ENCODE data around the gene TKT. TPM values are rescaled to one million over a fixed set of nuclear protein-coding genes. Genes with fewer than 3 reads are reported as not detected.

The TKT gene
- total and polyA plus RNA-seq, 2 of the 13 experiments (the other 11 are each of a cell fraction or from before 2014, with no cell fraction given) = 150 to 238 TPM

DNA sequence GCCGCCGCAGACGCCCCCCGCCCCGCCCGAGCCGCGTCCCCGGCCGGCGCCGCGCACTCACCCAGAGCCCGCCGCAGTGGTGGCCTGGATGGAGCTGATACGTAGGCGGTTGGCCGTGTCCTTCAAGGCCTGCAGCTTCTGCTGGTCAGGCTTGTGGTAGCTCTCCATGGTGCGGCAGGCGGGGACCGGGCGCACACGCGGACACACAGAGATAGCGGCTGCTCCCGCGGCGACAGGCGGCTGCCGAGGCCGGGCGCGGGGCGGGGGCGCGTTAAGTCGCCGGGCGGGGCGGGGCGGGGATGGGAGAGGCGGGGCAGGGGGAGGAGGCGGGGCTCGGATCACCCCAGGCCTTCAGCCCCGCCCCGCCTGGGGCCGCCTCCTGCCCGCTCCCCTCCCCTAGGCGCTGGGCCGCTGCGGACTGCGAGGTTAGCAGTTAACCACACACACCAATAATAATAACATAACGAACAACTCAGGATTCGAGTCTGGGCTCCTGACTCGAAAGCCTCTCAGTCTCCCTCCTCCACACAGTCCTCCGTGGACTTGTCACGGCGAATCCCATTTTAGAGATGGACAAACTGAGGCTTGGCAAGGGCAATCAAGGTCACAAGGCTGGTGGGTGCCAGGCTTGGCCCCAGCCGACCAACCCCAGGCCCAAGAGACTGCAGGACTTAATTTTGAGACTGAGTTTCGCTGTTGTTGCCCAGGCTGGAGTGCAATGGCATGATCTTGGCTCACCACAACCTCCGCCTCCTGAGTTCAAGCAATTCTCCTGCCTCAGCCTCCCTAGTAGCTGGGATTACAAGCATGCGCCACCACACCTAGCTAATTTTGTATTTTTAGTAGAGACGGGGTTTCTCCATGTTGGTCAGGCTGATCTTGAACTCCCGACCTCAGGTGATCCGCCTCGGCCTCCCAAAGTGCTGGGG lies at the start of gene TKT (continued):
- TF ChIP-seq, protein P1, sequence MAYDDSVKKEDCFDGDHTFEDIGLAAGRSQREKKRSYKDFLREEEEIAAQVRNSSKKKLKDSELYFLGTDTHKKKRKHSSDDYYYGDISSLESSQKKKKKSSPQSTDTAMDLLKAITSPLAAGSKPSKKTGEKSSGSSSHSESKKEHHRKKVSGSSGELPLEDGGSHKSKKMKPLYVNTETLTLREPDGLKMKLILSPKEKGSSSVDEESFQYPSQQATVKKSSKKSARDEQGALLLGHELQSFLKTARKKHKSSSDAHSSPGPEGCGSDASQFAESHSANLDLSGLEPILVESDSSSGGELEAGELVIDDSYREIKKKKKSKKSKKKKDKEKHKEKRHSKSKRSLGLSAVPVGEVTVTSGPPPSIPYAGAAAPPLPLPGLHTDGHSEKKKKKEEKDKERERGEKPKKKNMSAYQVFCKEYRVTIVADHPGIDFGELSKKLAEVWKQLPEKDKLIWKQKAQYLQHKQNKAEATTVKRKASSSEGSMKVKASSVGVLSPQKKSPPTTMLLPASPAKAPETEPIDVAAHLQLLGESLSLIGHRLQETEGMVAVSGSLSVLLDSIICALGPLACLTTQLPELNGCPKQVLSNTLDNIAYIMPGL (CRISPR knock-in tag; IDR thresholded peaks at IDR 0.05; ENCODE audit: borderline replicate concordance in 1 of 2, low read depth in 1 of 2) = peak in 1 of 2 experiments; percentile 67; a peak in 3 of 4 replicates
- no peak for TF ChIP-seq MTF1 (CRISPR knock-in tag; IDR thresholded peaks at IDR 0.05)
- TF ChIP-seq ZNF350 (CRISPR knock-in tag; IDR thresholded peaks at IDR 0.05; ENCODE audit: borderline replicate concordance, low read depth) = no peak; the same call in 1 of the 2 replicates
- TF ChIP-seq, protein P2, sequence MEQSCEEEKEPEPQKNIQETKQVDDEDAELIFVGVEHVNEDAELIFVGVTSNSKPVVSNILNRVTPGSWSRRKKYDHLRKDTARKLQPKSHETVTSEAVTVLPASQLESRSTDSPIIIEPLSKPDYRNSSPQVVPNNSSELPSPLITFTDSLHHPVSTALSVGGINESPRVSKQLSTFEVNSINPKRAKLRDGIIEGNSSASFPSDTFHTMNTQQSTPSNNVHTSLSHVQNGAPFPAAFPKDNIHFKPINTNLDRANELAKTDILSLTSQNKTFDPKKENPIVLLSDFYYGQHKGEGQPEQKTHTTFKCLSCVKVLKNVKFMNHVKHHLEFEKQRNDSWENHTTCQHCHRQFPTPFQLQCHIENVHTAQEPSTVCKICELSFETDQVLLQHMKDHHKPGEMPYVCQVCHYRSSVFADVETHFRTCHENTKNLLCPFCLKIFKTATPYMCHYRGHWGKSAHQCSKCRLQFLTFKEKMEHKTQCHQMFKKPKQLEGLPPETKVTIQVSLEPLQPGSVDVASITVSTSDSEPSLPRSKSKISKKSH (CRISPR knock-in tag; IDR thresholded peaks at IDR 0.05; ENCODE audit: borderline replicate concordance) = no peak
- TF ChIP-seq FOXP1 (IDR thresholded peaks at IDR 0.05) = no peak
- no peak for TF ChIP-seq FOXP1 (CRISPR knock-in tag; IDR thresholded peaks at IDR 0.05)
- TF ChIP-seq SNAPC2 (CRISPR knock-in tag; IDR thresholded peaks at IDR 0.05) = no peak
- TF ChIP-seq, protein P3, sequence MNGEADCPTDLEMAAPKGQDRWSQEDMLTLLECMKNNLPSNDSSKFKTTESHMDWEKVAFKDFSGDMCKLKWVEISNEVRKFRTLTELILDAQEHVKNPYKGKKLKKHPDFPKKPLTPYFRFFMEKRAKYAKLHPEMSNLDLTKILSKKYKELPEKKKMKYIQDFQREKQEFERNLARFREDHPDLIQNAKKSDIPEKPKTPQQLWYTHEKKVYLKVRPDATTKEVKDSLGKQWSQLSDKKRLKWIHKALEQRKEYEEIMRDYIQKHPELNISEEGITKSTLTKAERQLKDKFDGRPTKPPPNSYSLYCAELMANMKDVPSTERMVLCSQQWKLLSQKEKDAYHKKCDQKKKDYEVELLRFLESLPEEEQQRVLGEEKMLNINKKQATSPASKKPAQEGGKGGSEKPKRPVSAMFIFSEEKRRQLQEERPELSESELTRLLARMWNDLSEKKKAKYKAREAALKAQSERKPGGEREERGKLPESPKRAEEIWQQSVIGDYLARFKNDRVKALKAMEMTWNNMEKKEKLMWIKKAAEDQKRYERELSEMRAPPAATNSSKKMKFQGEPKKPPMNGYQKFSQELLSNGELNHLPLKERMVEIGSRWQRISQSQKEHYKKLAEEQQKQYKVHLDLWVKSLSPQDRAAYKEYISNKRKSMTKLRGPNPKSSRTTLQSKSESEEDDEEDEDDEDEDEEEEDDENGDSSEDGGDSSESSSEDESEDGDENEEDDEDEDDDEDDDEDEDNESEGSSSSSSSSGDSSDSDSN (CRISPR knock-in tag; IDR thresholded peaks at IDR 0.05) = peak; percentile 31
- no peak for TF ChIP-seq EHMT2 (IDR thresholded peaks at IDR 0.05; ENCODE audit: borderline replicate concordance, low read depth, low read length)
- TF ChIP-seq, protein P4, sequence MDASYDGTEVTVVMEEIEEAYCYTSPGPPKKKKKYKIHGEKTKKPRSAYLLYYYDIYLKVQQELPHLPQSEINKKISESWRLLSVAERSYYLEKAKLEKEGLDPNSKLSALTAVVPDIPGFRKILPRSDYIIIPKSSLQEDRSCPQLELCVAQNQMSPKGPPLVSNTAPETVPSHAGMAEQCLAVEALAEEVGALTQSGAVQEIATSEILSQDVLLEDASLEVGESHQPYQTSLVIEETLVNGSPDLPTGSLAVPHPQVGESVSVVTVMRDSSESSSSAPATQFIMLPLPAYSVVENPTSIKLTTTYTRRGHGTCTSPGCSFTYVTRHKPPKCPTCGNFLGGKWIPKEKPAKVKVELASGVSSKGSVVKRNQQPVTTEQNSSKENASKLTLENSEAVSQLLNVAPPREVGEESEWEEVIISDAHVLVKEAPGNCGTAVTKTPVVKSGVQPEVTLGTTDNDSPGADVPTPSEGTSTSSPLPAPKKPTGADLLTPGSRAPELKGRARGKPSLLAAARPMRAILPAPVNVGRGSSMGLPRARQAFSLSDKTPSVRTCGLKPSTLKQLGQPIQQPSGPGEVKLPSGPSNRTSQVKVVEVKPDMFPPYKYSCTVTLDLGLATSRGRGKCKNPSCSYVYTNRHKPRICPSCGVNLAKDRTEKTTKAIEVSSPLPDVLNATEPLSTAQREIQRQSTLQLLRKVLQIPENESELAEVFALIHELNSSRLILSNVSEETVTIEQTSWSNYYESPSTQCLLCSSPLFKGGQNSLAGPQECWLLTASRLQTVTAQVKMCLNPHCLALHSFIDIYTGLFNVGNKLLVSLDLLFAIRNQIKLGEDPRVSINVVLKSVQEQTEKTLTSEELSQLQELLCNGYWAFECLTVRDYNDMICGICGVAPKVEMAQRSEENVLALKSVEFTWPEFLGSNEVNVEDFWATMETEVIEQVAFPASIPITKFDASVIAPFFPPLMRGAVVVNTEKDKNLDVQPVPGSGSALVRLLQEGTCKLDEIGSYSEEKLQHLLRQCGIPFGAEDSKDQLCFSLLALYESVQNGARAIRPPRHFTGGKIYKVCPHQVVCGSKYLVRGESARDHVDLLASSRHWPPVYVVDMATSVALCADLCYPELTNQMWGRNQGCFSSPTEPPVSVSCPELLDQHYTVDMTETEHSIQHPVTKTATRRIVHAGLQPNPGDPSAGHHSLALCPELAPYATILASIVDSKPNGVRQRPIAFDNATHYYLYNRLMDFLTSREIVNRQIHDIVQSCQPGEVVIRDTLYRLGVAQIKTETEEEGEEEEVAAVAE (CRISPR knock-in tag; IDR thresholded peaks at IDR 0.05; ENCODE audit: borderline replicate concordance) = no peak
- TF ChIP-seq PLRG1 (conservative IDR thresholded peaks at IDR 0.05) = no peak
- TF ChIP-seq, protein P5, sequence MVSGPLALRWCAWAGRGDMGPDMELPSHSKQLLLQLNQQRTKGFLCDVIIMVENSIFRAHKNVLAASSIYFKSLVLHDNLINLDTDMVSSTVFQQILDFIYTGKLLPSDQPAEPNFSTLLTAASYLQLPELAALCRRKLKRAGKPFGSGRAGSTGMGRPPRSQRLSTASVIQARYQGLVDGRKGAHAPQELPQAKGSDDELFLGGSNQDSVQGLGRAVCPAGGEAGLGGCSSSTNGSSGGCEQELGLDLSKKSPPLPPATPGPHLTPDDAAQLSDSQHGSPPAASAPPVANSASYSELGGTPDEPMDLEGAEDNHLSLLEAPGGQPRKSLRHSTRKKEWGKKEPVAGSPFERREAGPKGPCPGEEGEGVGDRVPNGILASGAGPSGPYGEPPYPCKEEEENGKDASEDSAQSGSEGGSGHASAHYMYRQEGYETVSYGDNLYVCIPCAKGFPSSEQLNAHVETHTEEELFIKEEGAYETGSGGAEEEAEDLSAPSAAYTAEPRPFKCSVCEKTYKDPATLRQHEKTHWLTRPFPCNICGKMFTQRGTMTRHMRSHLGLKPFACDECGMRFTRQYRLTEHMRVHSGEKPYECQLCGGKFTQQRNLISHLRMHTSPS (CRISPR knock-in tag; IDR thresholded peaks at IDR 0.05; ENCODE audit: low read depth) = no peak
- TF ChIP-seq ZNF230 (CRISPR knock-in tag; IDR thresholded peaks at IDR 0.05) = no peak
- peak; percentile 16; the same call in 1 of the 2 replicates for TF ChIP-seq HOXA9 (CRISPR knock-in tag; IDR thresholded peaks at IDR 0.05; ENCODE audit: borderline replicate concordance)
- no peak for TF ChIP-seq NFYC (CRISPR knock-in tag; IDR thresholded peaks at IDR 0.05)
